Measurements from ENCODE around the gene FSD1.
"Not testable (repeated sequence)": the region's sequence is repeated elsewhere in the genome, so short reads cannot be mapped to it uniquely, and the experiment has no call there.

The FSD1 gene

DNA sequence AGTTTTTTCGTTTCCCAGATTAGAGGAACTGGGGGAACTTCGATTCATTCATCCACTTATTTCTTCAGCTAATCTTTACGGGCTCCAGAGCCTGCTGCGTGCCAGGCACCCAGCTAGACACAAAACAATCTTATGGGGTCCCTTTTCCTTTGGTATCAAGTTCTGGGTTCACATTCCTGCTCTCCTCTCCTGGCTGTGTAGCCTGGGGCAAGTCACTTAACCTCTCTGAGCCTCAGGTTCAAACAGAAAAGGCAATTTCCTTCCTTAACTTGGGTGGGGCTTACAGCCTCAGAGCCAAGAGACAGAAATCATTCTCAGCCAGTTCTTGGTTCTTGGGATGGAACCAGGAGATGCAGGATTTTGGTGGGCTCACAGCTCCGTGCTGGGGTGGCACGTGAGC is 19.4 kb upstream of the FSD1 start:
- no peak for DNase-seq

GRCh38 chr19:4286141-4286540 is 18.3 kb upstream of the FSD1 start:
- DNase-seq: not testable (repeated sequence)

- DNase-seq: no peak
These were observed 16.2 kb upstream of the FSD1 start for GRCh38 chr19:4288091-4288777.

DNA sequence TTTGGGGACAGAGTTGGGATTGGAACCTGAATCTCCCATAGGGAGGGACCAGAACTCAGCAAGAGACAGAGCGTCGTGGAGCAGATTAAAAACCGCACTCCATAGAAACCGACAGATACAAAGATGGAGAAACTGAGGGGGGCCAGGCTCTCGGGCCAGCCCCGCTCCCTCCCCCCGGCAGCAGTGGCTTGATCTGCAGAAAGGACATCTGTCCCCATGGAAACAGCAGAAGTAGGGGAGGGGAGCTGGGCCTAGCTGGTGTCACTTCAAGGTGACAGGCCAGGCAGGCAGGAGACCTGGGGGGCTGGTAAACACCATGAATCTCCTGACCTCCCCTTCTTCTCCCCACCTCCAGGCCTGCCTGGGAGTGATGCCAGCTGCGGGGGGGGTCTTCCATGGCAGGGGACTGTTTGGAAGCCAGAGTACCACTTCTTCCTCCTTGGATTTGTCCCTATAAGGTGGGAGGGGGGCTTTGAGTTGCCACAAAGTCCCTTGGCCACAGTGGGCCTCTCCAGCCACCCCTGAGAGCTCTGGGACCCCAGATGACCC is 13.1 kb upstream of the FSD1 start:
- DNase-seq: no peak

DNA sequence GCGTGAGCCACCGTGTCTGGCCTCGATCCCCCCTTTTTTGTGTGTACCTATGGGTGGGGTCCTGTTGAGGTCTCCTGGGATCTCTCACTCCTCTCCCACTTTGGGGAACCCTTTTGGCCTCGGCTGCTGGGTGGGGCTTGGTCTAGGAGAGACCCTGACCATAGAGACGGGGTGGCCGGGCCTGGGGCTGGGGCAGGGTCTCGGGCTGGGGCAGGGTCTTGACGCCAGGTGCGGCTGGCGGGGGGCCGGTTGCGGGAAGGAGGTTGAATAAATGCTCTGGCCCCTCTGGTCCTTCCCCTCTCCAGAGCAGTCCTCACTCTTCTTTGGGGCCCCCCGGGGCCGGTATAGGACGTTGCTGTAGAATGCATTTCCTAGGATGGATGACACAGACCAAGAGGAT is 11.9 kb upstream of the FSD1 start:
- no peak for DNase-seq

GRCh38 chr19:4294389-4294788 is 10.0 kb upstream of the FSD1 start:
- no peak for DNase-seq

GRCh38 chr19:4295972-4296771 is 8.2 kb upstream of the FSD1 start:
- DNase-seq: peak; percentile 12

DNA sequence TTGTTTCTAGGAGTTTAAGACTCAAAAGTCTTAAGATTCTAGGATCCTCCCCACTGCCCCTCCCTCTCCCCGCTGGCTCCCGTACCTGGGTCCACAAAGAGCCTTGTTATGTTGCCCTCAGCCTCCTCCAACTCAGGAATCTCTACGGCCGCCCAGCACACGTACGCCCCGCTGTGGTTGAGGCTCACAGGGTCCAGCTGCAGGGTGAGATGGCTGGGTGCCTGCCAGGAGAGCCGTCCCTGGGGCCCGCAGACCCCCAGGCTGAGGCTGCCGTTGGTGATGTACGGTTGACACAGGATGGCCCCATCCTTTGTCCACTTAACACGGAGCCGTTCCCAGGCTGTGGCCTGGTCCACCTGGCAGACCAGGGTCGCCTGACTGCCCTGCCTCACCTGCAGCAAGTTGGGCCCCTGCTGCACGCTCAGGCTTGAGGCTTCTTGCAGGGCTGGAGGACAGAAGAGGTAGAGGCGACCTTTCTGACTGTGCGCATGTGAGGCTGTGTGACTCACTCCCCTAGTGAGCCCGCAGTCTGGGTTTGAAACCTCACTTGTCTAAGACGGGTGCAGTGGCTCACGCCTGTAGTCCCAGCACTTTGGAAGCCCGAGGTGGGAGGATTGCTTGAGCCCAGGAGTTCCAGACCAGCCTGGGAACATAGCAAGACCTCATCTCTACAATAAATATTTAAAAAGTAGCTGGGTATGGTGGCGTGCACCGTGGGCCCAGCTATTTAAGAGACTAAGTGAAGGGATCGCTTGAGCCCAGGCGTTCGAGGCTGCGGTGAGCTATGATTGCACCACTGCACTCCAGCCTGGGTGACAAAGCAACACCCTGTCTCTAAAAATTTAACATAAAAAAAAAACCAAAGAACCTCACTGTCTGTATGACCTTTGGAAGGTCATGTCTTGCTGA is 6.2 kb upstream of the FSD1 start:
- DNase-seq: no peak

DNA sequence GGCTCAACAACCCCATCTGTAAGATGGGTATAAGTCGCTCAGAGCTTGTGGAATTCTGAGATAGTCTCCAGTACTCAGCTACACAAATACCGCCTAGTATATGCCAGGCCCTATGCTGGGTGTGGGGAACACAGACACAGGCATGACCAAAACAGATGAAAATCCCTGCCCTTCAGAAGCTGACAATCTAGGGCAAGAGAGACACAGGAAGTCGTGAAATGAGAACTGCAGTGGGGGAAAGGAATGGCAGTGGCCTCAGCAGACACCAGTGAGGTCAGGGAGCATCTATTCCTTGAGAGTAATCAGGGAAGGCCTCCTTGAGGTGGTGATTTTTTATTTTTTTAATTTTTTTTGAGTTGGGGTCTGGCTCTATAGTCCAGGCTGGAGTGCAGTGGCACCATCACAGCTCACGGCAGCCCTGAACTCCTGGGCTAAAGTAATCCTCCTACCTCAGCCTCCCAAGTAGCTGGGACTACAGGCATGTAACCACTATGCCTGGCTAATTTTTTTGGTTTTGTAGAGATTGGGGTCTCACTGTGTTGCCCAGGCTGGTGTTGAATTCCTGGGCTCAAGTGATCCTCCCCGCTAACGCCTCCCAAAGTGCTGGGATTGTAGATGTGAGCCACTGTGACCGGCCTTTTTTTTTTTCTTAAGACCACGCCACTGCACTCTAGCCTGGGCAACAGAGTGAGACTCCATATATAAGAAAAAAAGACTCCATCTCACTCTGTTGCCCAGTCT is 5.4 kb upstream of the FSD1 start:
- DNase-seq: no peak

DNA sequence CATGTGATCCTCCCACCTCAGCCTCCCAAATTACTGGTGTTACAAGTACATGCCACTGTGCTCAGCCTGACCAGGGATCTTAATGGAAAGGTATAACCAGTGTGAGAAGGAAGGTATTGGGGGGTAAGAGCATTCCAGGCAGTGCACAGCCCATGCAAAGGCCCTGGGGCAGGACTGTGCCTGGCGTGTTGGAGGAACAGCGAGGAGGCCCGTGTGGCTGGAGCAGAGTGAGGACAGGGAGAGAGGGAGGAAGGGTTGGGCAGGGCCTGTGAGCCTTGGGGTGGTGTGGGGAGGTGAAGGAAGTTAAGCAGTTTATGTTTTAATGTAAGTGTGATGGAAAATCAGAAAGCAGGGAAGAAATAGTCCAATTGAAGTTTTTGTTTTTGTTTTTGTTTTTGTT is 3.8 kb upstream of the FSD1 start:
- DNase-seq: no peak

DNA sequence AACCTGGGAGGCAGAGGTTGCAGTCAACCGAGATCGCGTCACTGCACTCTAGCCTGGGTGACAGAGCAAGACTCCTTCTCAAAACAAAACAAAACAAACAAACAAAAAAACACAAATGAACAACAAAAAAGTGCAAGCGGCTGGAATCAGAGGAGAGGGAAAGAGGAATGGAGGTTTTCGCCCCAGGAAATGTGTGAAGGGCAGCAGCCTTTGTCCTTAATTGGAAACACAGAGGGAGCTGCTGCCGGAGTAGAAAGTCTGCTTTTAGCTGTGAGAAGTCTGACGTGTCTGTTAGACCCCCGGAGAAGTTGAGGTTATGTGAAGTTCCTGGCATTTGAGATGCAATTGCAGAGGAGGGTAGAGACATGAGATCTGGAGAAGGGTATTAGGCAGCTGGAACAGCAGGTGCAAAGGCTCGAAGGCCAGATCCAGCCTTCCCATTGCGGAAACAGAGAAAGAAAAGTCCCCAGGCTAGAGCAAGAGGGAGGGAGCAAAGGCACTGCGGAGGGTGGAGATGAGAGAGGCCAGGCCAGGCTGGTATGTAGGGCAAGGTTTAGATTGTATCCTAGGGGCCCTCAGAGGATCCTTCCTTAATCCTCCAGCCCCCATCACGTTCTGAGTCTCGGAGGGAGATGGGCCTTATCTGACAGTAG is 2.7 kb upstream of the FSD1 start:
- DNase-seq: no peak

GRCh38 chr19:4302243-4302640 is 2.2 kb upstream of the FSD1 start, which contains the start of gene TMIGD2:
Gene TMIGD2, minus strand, starts transcription at chr19:4302389. Its CDS starts 4 bp downstream, at chr19:4302385.
- DNase-seq: no peak

GRCh38 chr19:4303819-4304537 is 420 bp upstream of the FSD1 start:
- DNase-seq: no peak

GRCh38 chr19:4305257-4305612 is 837 bp downstream of the FSD1 start:
- DNase-seq: no peak

GRCh38 chr19:4305659-4306058 is 1.3 kb downstream of the FSD1 start:
- DNase-seq: no peak

DNA sequence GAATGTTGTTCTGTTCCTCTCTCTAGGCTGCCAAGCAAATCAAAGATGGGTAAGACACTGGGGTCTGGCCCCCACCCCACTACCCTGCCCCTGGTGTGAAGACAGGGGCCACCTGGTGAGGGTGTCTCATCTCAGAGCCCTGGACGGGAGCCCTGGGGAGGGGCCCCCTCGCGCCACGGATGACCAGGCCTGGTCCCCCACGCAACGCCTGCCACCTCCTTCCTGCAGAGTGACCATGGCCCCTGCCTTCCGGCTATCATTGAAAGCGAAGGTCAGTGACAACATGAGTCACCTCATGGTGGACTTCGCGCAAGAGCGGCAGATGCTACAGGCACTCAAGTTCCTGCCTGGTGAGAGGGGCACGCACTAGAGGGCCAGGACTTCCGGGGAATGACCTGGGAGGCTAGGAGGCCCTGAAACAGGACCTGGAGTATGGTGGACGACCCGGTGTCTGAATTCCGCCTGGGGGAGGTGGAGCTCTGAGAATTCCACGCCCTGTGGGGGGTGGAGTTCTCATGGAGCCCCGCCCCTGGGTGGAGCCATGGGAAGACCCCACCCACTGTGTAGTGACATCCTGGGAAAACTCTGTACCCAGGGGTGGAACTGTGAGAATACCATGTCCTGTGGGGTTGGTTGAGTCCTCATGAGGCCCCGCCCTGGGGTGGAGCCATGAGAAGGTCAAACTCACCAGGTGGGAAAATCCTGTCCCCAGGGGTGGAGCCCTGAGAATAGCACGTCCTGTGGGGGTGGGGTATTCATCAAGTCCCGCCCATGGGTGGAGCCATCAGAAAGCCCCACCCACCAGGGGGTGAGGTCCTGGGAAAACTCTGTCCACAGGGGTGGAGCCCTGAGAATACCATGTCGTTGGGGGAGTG is 6.1 kb downstream of the FSD1 start:
- no peak for DNase-seq

- DNase-seq: no peak
These were observed 9.6 kb downstream of the FSD1 start for GRCh38 chr19:4313847-4314490.

- no peak for DNase-seq
These were observed 12.6 kb downstream of the FSD1 start for GRCh38 chr19:4316956-4317355.

DNA sequence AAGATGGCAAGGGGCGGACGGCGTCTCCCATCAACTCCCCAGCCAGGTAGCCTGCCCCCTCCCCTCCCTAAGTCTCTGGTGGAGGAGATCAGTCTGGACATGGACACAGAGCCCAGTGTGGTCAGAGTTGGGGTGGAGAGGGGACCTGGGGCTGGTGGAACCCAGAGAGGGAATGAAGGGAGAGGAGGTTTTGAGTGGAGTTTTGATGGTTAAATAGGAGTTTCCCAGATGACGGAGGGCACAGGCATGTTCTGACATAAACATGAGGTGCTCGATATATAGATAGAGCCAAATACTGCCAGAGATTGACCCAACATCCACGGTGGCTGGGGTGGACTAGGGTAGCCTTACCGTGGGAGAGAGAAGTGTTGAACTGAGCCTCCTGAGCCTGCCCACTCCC is 14.1 kb downstream of the FSD1 start:
- DNase-seq: no peak

All from fibroblast of skin of scalp (primary cell).